Measurements from ENCODE around the gene HSD17B14.
"Not testable (repeated sequence)": the region's sequence is repeated elsewhere in the genome, so short reads cannot be mapped to it uniquely, and the experiment has no call there.

HSD17B14 gene

GRCh38 chr19:48867123-48867745 is 30.9 kb upstream of the HSD17B14 start:
- no peak for DNase-seq

- DNase-seq, result no peak
These were observed 30.4 kb upstream of the HSD17B14 start for GRCh38 chr19:48866692-48867091.

- DNase-seq, result no peak
These were observed 26.5 kb upstream of the HSD17B14 start for GRCh38 chr19:48862827-48863226.

GRCh38 chr19:48861313-48861712 is 25.0 kb upstream of the HSD17B14 start:
- DNase-seq, result no peak

- no peak for DNase-seq
These were observed 23.7 kb upstream of the HSD17B14 start for GRCh38 chr19:48859711-48860572.

- no peak for DNase-seq
These were observed 22.9 kb upstream of the HSD17B14 start for GRCh38 chr19:48858984-48859710.

GRCh38 chr19:48856921-48857320 is 20.6 kb upstream of the HSD17B14 start:
- no peak for DNase-seq

GRCh38 chr19:48854103-48854502 is 17.8 kb upstream of the HSD17B14 start:
- DNase-seq, result no peak

GRCh38 chr19:48853483-48853882 is 17.2 kb upstream of the HSD17B14 start:
- no peak for DNase-seq

GRCh38 chr19:48852292-48852691 is 16.0 kb upstream of the HSD17B14 start:
- DNase-seq, result no peak

- DNase-seq, result not testable (repeated sequence)
These were observed 10.4 kb upstream of the HSD17B14 start for GRCh38 chr19:48846659-48847058.

- no peak for DNase-seq
These were observed 9.1 kb upstream of the HSD17B14 start for GRCh38 chr19:48845384-48845783.

- DNase-seq, result peak; percentile 61
These were observed 8.2 kb upstream of the HSD17B14 start for GRCh38 chr19:48844472-48844871.

GRCh38 chr19:48842789-48843162 is 6.5 kb upstream of the HSD17B14 start:
- DNase-seq, result peak; percentile 55

GRCh38 chr19:48841571-48841970 is 5.3 kb upstream of the HSD17B14 start:
- no peak for DNase-seq

GRCh38 chr19:48841047-48841446 is 4.8 kb upstream of the HSD17B14 start:
- no peak for DNase-seq

- DNase-seq, result no peak
These were observed 1.4 kb upstream of the HSD17B14 start for GRCh38 chr19:48837687-48838086.

- peak; percentile 80 for DNase-seq
These were observed 797 bp upstream of the HSD17B14 start for GRCh38 chr19:48837051-48837524.

GRCh38 chr19:48835734-48836088 is 580 bp downstream of the HSD17B14 start:
- DNase-seq, result peak; percentile 80

- DNase-seq, result no peak
These were observed 2.3 kb downstream of the HSD17B14 start for GRCh38 chr19:48833977-48834376.

- no peak for DNase-seq
These were observed 3.2 kb downstream of the HSD17B14 start for GRCh38 chr19:48833049-48833448.

- no peak for DNase-seq
These were observed 5.3 kb downstream of the HSD17B14 start for GRCh38 chr19:48830965-48831364.

GRCh38 chr19:48830088-48830487 is 6.2 kb downstream of the HSD17B14 start:
- no peak for DNase-seq

GRCh38 chr19:48826606-48827020 is 9.7 kb downstream of the HSD17B14 start:
- no peak for DNase-seq

Data from EL (cell line).